ENCODE data around the gene WDR81.
A peak's percentile ranks its signal among the peaks of the same experiment; 100 is the strongest.
"Not testable (repeated sequence)": the region's sequence is repeated elsewhere in the genome, so short reads cannot be mapped to it uniquely, and the experiment has no call there.

The WDR81 gene

GRCh38 chr17:1767358-1767757 lies 42.9 kb downstream of the WDR81 start:
- H3F3A ChIP-seq (ENCODE audit: control insufficient read depth, insufficient read depth): peaks cover 36% of the 10 kb centered on the region
- H4K20me1 ChIP-seq (ENCODE audit: control insufficient read depth, insufficient read depth, low read depth, low read length): no peaks in the 10 kb centered on the region
- H3K9me3 ChIP-seq (ENCODE audit: control insufficient read depth, insufficient read depth, low read length): no peaks in the 10 kb centered on the region
- H3K79me2 ChIP-seq (ENCODE audit: control insufficient read depth, low read length): peaks cover 6% of the 10 kb centered on the region
- H3K4me1 ChIP-seq (ENCODE audit: control insufficient read depth, low read length): peaks cover 91% of the 10 kb centered on the region
- H3K27me3 ChIP-seq (ENCODE audit: control insufficient read depth, low read length): no peaks in the 10 kb centered on the region
- no peak overlapping the region for H3K4me3 ChIP-seq (ENCODE audit: low read length)
- peaks cover 9% of the 10 kb centered on the region for H3K36me3 ChIP-seq (ENCODE audit: control insufficient read depth, low read length)
- H3K27ac ChIP-seq (ENCODE audit: low read depth, low read length): peak overlapping the region; percentile 94
- no peaks in the 10 kb centered on the region for H3K9me2 ChIP-seq (replicated peaks; ENCODE audit: control insufficient read depth, low read length)
- H3K4me2 ChIP-seq (ENCODE audit: low read length): no peak overlapping the region
- TF ChIP-seq EZH2phosphoT487 (IDR thresholded peaks at IDR 0.05; ENCODE audit: borderline replicate concordance, low read length): no peak
- TF ChIP-seq, protein P1, sequence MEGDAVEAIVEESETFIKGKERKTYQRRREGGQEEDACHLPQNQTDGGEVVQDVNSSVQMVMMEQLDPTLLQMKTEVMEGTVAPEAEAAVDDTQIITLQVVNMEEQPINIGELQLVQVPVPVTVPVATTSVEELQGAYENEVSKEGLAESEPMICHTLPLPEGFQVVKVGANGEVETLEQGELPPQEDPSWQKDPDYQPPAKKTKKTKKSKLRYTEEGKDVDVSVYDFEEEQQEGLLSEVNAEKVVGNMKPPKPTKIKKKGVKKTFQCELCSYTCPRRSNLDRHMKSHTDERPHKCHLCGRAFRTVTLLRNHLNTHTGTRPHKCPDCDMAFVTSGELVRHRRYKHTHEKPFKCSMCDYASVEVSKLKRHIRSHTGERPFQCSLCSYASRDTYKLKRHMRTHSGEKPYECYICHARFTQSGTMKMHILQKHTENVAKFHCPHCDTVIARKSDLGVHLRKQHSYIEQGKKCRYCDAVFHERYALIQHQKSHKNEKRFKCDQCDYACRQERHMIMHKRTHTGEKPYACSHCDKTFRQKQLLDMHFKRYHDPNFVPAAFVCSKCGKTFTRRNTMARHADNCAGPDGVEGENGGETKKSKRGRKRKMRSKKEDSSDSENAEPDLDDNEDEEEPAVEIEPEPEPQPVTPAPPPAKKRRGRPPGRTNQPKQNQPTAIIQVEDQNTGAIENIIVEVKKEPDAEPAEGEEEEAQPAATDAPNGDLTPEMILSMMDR (IDR thresholded peaks at IDR 0.05; ENCODE audit: low read depth, low read length, poor library complexity, severe bottlenecking): peak; percentile 61

DNA sequence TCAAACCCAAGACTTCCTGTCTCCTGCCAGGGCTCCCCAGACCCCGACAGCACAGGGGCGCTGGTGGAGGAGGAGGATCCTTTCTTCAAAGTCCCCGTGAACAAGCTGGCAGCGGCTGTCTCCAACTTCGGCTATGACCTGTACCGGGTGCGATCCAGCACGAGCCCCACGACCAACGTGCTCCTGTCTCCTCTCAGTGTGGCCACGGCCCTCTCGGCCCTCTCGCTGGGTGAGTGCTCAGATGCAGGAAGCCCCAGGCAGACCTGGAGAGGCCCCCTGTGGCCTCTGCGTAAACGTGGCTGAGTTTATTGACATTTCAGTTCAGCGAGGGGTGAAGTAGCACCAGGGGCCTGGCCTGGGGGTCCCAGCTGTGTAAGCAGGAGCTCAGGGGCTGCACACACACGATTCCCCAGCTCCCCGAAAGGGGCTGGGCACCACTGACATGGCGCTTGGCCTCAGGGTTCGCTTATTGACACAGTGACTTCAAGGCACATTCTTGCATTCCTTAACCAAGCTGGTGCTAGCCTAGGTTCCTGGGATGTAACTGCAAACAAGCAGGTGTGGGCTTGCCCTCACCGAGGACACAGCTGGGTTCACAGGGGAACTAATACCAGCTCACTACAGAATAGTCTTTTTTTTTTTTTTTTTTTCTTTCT lies 45.4 kb downstream of the WDR81 start:
- Histone ChIP-seq H3K4me3 (ENCODE audit: low read length) (peak overlapping the region; percentile 71), H3K36me3 (ENCODE audit: control insufficient read depth, low read length) (peaks cover 11% of the 10 kb centered on the region), H3K9me3 (ENCODE audit: control insufficient read depth, insufficient read depth, low read length) (no peaks in the 10 kb centered on the region), H3F3A (ENCODE audit: control insufficient read depth, insufficient read depth) (peaks cover 32% of the 10 kb centered on the region), H3K9me2 (replicated peaks; ENCODE audit: control insufficient read depth, low read length) (no peaks in the 10 kb centered on the region), H3K4me2 (ENCODE audit: low read length) (peak overlapping the region; percentile 84), H3K27me3 (ENCODE audit: control insufficient read depth, low read length) (no peaks in the 10 kb centered on the region), H3K4me1 (ENCODE audit: control insufficient read depth, low read length) (peaks cover 68% of the 10 kb centered on the region), H4K20me1 (ENCODE audit: control insufficient read depth, insufficient read depth, low read depth, low read length) (no peaks in the 10 kb centered on the region), H3K79me2 (ENCODE audit: control insufficient read depth, low read length) (peaks cover 6% of the 10 kb centered on the region), H3K27ac (ENCODE audit: low read depth, low read length) (peak overlapping the region; percentile 94)
- TF ChIP-seq, protein P1 (IDR thresholded peaks at IDR 0.05; ENCODE audit: low read depth, low read length, poor library complexity, severe bottlenecking): no peak
- no peak for TF ChIP-seq EZH2phosphoT487 (IDR thresholded peaks at IDR 0.05; ENCODE audit: borderline replicate concordance, low read length)

GRCh38 chr17:1773000-1773695 lies 48.6 kb downstream of the WDR81 start:
- H4K20me1 ChIP-seq (ENCODE audit: control insufficient read depth, insufficient read depth, low read depth, low read length); H3K79me2 ChIP-seq (ENCODE audit: control insufficient read depth, low read length); H3K4me2 ChIP-seq (ENCODE audit: low read length); H3K9me2 ChIP-seq (replicated peaks; ENCODE audit: control insufficient read depth, low read length); H3K4me3 ChIP-seq (ENCODE audit: low read length); H3K27me3 ChIP-seq (ENCODE audit: control insufficient read depth, low read length); H3K9me3 ChIP-seq (ENCODE audit: control insufficient read depth, insufficient read depth, low read length): not testable (repeated sequence)
- Histone ChIP-seq H3K36me3 (ENCODE audit: control insufficient read depth, low read length) (peaks cover 39% of the 10 kb centered on the region), H3K4me1 (ENCODE audit: control insufficient read depth, low read length) (peaks cover 41% of the 10 kb centered on the region), H3F3A (ENCODE audit: control insufficient read depth, insufficient read depth) (peaks cover 32% of the 10 kb centered on the region), H3K27ac (ENCODE audit: low read depth, low read length) (0 out of 2 replicates have a peak overlapping the region, but pooled peaks have one; percentile 6)

DNA sequence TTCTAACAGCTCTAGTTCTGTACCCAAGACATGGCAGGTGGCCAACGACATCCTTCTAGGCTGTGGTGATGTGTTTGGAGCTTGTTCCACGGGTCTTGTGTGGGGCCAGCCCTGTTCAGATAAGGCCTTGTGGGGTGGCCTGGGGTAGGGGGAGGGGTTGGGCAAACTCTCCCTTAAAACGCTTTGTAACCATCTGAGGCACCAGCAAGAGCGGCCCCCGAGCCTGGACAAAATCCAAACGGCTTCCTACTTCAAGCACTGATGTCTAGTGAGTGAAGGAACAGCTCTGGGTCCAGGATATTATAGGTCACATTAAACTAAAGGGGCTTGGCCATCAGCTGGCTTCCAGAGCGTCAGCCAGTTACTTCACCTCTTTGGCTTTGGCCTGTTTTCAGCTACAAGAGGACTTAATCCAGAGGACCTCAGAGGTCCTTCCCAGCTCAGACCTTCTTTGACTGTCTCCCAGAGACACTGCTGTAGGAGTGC lies 49.2 kb downstream of the WDR81 start:
- Histone ChIP-seq H3K4me2 (ENCODE audit: low read length) (no peak overlapping the region), H3K79me2 (ENCODE audit: control insufficient read depth, low read length) (peaks cover 6% of the 10 kb centered on the region), H3K4me1 (ENCODE audit: control insufficient read depth, low read length) (peaks cover 35% of the 10 kb centered on the region), H4K20me1 (ENCODE audit: control insufficient read depth, insufficient read depth, low read depth, low read length) (no peaks in the 10 kb centered on the region), H3K4me3 (ENCODE audit: low read length) (no peak overlapping the region), H3K36me3 (ENCODE audit: control insufficient read depth, low read length) (peaks cover 45% of the 10 kb centered on the region), H3K27me3 (ENCODE audit: control insufficient read depth, low read length) (no peaks in the 10 kb centered on the region), H3F3A (ENCODE audit: control insufficient read depth, insufficient read depth) (peaks cover 28% of the 10 kb centered on the region), H3K9me2 (replicated peaks; ENCODE audit: control insufficient read depth, low read length) (no peaks in the 10 kb centered on the region), H3K9me3 (ENCODE audit: control insufficient read depth, insufficient read depth, low read length) (no peaks in the 10 kb centered on the region), H3K27ac (ENCODE audit: low read depth, low read length) (0 out of 2 replicates have a peak overlapping the region, but pooled peaks have one; percentile 6)
- TF ChIP-seq, protein P1 (IDR thresholded peaks at IDR 0.05; ENCODE audit: low read depth, low read length, poor library complexity, severe bottlenecking): no peak
- no peak for TF ChIP-seq EZH2phosphoT487 (IDR thresholded peaks at IDR 0.05; ENCODE audit: borderline replicate concordance, low read length)

Data from DOHH2 (cell line).